Measurements from ENCODE around the gene AGBL1.

- TF ChIP-seq EZH2 (IDR thresholded peaks at IDR 0.05; ENCODE audit: borderline replicate concordance, low read depth, low read length, severe bottlenecking) (no peak), CTCF (IDR thresholded peaks at IDR 0.05; ENCODE audit: borderline replicate concordance, extremely low read depth, low read length, poor library complexity, severe bottlenecking) (no peak)
Measured at GRCh38 chr15:86850939-86851338, 771.3 kb downstream of the AGBL1 start.

Measured in DND-41 (cell line).